Activated B cell treated with CpG ODN at 0.5 μM for 24 hours (primary cell): Measurements from ENCODE around the gene DMPK. TPM values are rescaled to one million over a fixed set of nuclear protein-coding genes. Genes with fewer than 3 reads are reported as not detected.

ENCODE experiments used
- ATAC-seq: fragments of 200-7000 bp; cut with Tn5 transposase; one replicate; pipeline ENCODE4 v1.10.0; 2021; ENCODE audit warnings: low read depth, mild to moderate bottlenecking, moderate library complexity
- CTCF ChIA-PET: fragments of 350-600 bp; sonication (Branson Sonifier 250); formaldehyde crosslinking; loops from one replicate; lab custom pipeline; 2021; ENCODE audit warnings: antibody characterized with exemption; lab: Charles Lee
- POLR2A ChIA-PET: fragments of 350-600 bp; sonication (Branson Sonifier 250); formaldehyde crosslinking; loops from one replicate; lab custom pipeline; 2021; ENCODE audit warnings: antibody characterized with exemption; lab: Charles Lee
- DNase-seq: peaks from one replicate; pipeline ENCODE4 v3.0.0; 2022
- H3K27ac Mint-ChIP-seq: one replicate; pipeline ENCODE4 v1.8.0; 2020; ENCODE audit warnings: mixed read lengths
- H3K27me3 Mint-ChIP-seq: one replicate; pipeline ENCODE4 v1.8.0; 2021; ENCODE audit warnings: mixed read lengths
- H3K36me3 Mint-ChIP-seq: one replicate; pipeline ENCODE4 v1.8.0; 2021; ENCODE audit warnings: low read depth, mixed read lengths
- H3K4me1 Mint-ChIP-seq: one replicate; pipeline ENCODE4 v1.8.0; 2021; ENCODE audit warnings: mixed read lengths
- H3K4me3 Mint-ChIP-seq: one replicate; pipeline ENCODE4 v1.8.0; 2020; ENCODE audit warnings: mild to moderate bottlenecking, mixed read lengths
- H3K9me3 Mint-ChIP-seq: one replicate; pipeline ENCODE4 v1.8.0; 2020; ENCODE audit warnings: mixed read lengths
- intact Hi-C: fragments of 100-400 bp; cut with micrococcal nuclease; formaldehyde crosslinking; loops from one replicate; pipeline ENCODE4 v1.15.1; 2024
- total RNA-seq: library from RNA; stranded (reverse); gene quantifications from 2 replicates; pipeline ENCODE4 v1.2.3, GENCODE V29; 2022
- TF ChIP-seq, protein P1 (sequence below): fragments of 200-600 bp; IDR thresholded peaks from one replicate; pipeline ENCODE4 v1.8.0; 2022; ENCODE audit warnings: antibody characterized with exemption, mild to moderate bottlenecking

The DMPK gene
- total RNA-seq, 1 donor from 2014 or later, result 39.0 TPM

DNA sequence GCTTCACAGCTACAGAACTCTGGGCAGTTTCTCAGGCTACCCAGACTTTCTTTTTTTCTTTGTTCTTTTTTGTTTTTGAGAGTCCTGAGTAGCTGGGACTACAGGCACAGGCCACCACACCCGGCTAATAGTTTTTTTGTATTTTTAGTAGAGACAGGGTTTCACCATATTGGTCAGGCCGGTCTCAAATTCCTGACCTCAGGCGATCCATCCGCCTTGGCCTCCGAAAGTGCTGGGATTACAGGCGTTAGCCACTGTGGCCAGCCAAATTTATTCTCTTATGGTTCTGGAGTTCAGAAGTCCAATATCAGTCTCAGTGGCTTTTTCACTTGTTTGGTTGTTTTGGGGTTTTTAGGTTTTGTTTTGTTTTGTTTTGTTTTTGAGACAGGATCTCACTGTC lies 36.7 kb downstream of the DMPK start:
- ChIA-PET POLR2A (no interaction called here), CTCF (no interaction called here)
- peaks cover 21% of the 10 kb centered on the region for H3K27me3 Mint-ChIP-seq
- no peaks in the 10 kb centered on the region for H3K9me3 Mint-ChIP-seq
- H3K27ac Mint-ChIP-seq, result no peak overlapping the region
- ATAC-seq (no peak), DNase-seq (no peak)
- intact Hi-C loops, result no loop called here
- H3K4me1 Mint-ChIP-seq, result no peaks in the 10 kb centered on the region
- TF ChIP-seq, protein P1, sequence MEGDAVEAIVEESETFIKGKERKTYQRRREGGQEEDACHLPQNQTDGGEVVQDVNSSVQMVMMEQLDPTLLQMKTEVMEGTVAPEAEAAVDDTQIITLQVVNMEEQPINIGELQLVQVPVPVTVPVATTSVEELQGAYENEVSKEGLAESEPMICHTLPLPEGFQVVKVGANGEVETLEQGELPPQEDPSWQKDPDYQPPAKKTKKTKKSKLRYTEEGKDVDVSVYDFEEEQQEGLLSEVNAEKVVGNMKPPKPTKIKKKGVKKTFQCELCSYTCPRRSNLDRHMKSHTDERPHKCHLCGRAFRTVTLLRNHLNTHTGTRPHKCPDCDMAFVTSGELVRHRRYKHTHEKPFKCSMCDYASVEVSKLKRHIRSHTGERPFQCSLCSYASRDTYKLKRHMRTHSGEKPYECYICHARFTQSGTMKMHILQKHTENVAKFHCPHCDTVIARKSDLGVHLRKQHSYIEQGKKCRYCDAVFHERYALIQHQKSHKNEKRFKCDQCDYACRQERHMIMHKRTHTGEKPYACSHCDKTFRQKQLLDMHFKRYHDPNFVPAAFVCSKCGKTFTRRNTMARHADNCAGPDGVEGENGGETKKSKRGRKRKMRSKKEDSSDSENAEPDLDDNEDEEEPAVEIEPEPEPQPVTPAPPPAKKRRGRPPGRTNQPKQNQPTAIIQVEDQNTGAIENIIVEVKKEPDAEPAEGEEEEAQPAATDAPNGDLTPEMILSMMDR, result no peak
- no peak overlapping the region for H3K4me3 Mint-ChIP-seq
- no peaks in the 10 kb centered on the region for H3K36me3 Mint-ChIP-seq

DNA sequence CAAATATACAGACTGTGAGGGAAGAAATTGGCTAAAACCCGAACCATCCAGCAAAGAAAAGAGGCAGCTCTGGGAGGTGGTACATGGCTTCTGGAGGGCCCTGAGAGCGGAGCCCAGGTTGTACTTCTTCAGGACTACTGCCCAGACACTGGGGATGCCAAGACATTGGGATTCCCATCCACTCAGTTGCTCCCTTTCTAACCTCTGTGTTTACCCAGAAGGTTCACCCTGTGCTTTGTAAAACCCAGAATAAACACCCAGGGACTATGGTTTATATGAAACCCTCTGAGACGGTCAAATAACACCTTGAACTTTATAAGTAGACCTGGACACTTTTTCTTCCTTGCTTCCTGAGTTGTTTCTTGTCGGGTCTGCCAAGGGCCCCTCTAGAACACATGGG lies 39.3 kb downstream of the DMPK start:
- DNase-seq, result no peak
- peaks cover 24% of the 10 kb centered on the region for H3K27me3 Mint-ChIP-seq

GRCh38 chr19:45739498-45740439 lies 42.5 kb downstream of the DMPK start:
- H3K4me3 Mint-ChIP-seq, result no peak overlapping the region
- H3K27me3 Mint-ChIP-seq, result peaks cover 14% of the 10 kb centered on the region
- ChIA-PET POLR2A (interaction anchor here (0.6 kb wide), 1 partner anchor 45 kb away, joined by 3 read pairs; no protein-coding TSS in a partner anchor), CTCF (no interaction called here)
- DNase-seq, result no peak
- H3K36me3 Mint-ChIP-seq, result no peaks in the 10 kb centered on the region
- H3K4me1 Mint-ChIP-seq, result no peaks in the 10 kb centered on the region
- ATAC-seq, result no peak
- intact Hi-C loops, result no loop called here
- no peaks in the 10 kb centered on the region for H3K9me3 Mint-ChIP-seq
- TF ChIP-seq, protein P1, result no peak
- no peak overlapping the region for H3K27ac Mint-ChIP-seq

More for the DNA sequence above, 39.3 kb downstream of the DMPK start:
- POLR2A ChIA-PET, result no interaction called here
- H3K4me3 Mint-ChIP-seq, result no peak overlapping the region
- no peaks in the 10 kb centered on the region for H3K9me3 Mint-ChIP-seq
- no peaks in the 10 kb centered on the region for H3K36me3 Mint-ChIP-seq
- H3K4me1 Mint-ChIP-seq, result no peaks in the 10 kb centered on the region
- no peak for ATAC-seq
- TF ChIP-seq, protein P1, result no peak
- H3K27ac Mint-ChIP-seq, result no peak overlapping the region
- intact Hi-C loops, result no loop called here
- CTCF ChIA-PET, result no interaction called here

DNA sequence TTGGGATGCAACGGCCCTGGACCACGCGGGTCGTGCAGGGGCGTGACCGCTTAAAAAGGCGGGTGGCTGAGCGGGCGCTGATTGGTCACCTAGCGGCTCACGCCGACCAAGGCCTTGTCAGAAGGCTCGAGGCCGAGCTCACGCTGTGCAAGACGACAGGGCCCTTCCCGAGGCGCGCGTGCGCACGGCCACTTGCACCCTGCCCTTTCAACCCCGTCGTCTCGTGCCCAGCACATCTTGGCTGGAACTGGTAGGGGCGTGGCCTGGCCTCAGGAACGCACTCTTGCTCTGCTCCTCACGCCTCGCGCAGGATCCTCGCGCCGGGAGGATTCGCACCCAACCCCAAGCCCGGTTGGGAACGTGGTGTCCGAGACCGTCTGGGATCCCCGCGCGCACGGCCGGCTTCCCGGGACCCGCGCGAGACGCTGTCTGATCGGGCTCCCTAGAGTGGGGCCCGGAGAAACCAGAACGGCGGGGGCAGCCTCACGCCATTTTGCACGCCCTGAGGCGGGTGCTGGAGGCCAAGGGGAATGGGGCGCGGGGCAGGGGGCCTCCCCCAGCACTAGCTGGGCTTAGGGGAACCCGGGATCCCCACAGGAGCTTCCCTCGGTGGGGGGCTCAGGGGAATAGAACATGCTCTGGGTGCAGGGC lies 49.0 kb downstream of the DMPK start, which contains the start of gene MEIOSIN:
MEIOSIN (plus strand) TSS at position 280 of the 651 bp plus-strand sequence. CDS start 1,938 bp downstream, outside the sequence.
- H3K27ac Mint-ChIP-seq, result no peak within 1 kb of the TSS
- H3K4me1 Mint-ChIP-seq, result peaks cover 17% of the 10 kb centered on the region
- H3K4me3 Mint-ChIP-seq, result peak within 1 kb of the TSS; percentile 20
- DNase-seq, result no peak
- peaks cover 7% of the 10 kb centered on the region for H3K36me3 Mint-ChIP-seq
- no peaks in the 10 kb centered on the region for H3K27me3 Mint-ChIP-seq
- intact Hi-C loops, result no loop called here
- no peak for ATAC-seq
- ChIA-PET CTCF (interaction anchor here (1.0 kb wide), 1 partner anchor 37 kb away, joined by 5 read pairs; no protein-coding TSS in a partner anchor), POLR2A (interaction anchor here (1.0 kb wide), 1 partner anchor 16 kb away, joined by 4 read pairs; no protein-coding TSS in a partner anchor)
- no peaks in the 10 kb centered on the region for H3K9me3 Mint-ChIP-seq
- TF ChIP-seq, protein P1, result no peak
